Breast epithelium (tissue), 4 donors: ENCODE data around the gene CDH6. TPM values are rescaled to one million over a fixed set of nuclear protein-coding genes. Genes with fewer than 3 reads are reported as not detected.

Source experiments
- DNase-seq, 2 donors: peaks; one replicate each; pipeline ENCODE4 v3.0.0-alpha.2; 2019; ENCODE audit warnings: low spot score in 2 of 2
- H3K27ac ChIP-seq, 2 donors: fragments of 200-600 bp; sonication (generic) in 1 of 2; one replicate each; pipeline ENCODE4 v1.5.1; 2016 to 2019; ENCODE audit warnings: mild to moderate bottlenecking in 1 of 2
- H3K27me3 ChIP-seq, 2 donors: fragments of 200-600 bp; sonication (generic) in 1 of 2; one replicate each; pipeline versions ENCODE4 v1.5.1 to v1.6.0; 2017 to 2019; ENCODE audit warnings: control low read depth in 1 of 2, mild to moderate bottlenecking in 1 of 2
- H3K36me3 ChIP-seq: fragments of 200-600 bp; one replicate; pipeline ENCODE4 v1.5.1; 2019
- H3K4me1 ChIP-seq, 2 donors: fragments of 200-600 bp; sonication (generic); one replicate each; pipeline ENCODE4 v1.5.1; 2016 to 2019; ENCODE audit warnings: control low read depth in 1 of 2
- H3K4me3 ChIP-seq, 3 donors: fragments of 200-600 bp; sonication (generic); 1 replicate in 2 of 3; 2 replicates in 1 of 3; pipeline ENCODE4 v1.5.1; 2016 to 2019; ENCODE audit warnings: mild to moderate bottlenecking in 3 of 3, moderate library complexity in 2 of 3
- H3K9me3 ChIP-seq, 2 donors: fragments of 200-600 bp; sonication (generic) in 1 of 2; one replicate each; pipeline ENCODE4 v1.5.1; 2016 to 2019; ENCODE audit warnings: control low read depth in 1 of 2
- POLR2A ChIP-seq: fragments of 450-650 bp; IDR thresholded peaks from one replicate; pipeline ENCODE4 v1.6.1; 2016; ENCODE audit warnings: antibody characterized with exemption, mild to moderate bottlenecking, moderate library complexity
- POLR2AphosphoS5 ChIP-seq, 3 donors: sonication (generic); formaldehyde crosslinking; IDR thresholded peaks; one replicate each; pipeline ENCODE4 v1.6.1; 2017; ENCODE audit warnings: antibody characterized with exemption in 3 of 3
- intact Hi-C: fragments of 100-400 bp; cut with DNase I; formaldehyde crosslinking; loops from one replicate; pipeline ENCODE4 v1.15.1; 2023; ENCODE audit warnings: low total_unique reads
- total RNA-seq, 3 donors: library from RNA; depleted of rRNA; stranded (reverse); fragments of >200 nt; gene quantifications; one replicate each; pipeline ENCODE4 v1.1.0, GENCODE V29; 2016
- TF ChIP-seq, protein P1 (sequence below), 3 donors: fragments of 450-650 bp; IDR thresholded peaks; one replicate each; pipeline ENCODE4 v1.5.1; 2016 to 2017; ENCODE audit warnings: antibody characterized with exemption in 3 of 3, mild to moderate bottlenecking in 3 of 3, moderate library complexity in 3 of 3

CDH6 gene
- total RNA-seq, 3 donors from 2014 or later = 1.4 to 4.8 (median 3.9) TPM

DNA sequence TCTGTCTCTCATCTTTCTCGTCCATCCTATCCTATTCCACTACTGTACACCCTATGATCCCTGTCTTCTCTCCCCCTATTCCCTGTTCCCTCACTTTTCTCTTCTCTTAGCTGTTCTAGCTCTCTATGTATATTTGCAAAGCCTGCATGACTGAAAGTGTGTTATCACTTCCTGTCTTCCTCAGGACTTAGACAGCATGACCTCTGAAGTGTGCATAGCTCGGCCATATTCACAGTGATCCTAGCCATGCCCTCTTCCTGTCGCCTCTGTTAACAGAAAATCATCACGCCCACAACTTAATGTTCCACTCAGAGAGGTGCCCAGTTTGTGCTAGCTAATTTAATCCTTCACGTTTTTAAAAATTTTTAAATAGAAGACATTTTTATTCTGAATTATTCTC is 35.8 kb upstream of the CDH6 start:
- H3K36me3 ChIP-seq = no peaks in the 10 kb centered on the region
- H3K4me3 ChIP-seq = no peak overlapping the region
- intact Hi-C loops = no loop called here
- no peaks in the 10 kb centered on the region for H3K4me1 ChIP-seq
- DNase-seq = no peak
- no peak overlapping the region for H3K27ac ChIP-seq
- H3K9me3 ChIP-seq = no peaks in the 10 kb centered on the region
- TF ChIP-seq, protein P1, sequence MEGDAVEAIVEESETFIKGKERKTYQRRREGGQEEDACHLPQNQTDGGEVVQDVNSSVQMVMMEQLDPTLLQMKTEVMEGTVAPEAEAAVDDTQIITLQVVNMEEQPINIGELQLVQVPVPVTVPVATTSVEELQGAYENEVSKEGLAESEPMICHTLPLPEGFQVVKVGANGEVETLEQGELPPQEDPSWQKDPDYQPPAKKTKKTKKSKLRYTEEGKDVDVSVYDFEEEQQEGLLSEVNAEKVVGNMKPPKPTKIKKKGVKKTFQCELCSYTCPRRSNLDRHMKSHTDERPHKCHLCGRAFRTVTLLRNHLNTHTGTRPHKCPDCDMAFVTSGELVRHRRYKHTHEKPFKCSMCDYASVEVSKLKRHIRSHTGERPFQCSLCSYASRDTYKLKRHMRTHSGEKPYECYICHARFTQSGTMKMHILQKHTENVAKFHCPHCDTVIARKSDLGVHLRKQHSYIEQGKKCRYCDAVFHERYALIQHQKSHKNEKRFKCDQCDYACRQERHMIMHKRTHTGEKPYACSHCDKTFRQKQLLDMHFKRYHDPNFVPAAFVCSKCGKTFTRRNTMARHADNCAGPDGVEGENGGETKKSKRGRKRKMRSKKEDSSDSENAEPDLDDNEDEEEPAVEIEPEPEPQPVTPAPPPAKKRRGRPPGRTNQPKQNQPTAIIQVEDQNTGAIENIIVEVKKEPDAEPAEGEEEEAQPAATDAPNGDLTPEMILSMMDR (IDR thresholded peaks at IDR 0.05) = no peak
- peaks cover 0 to 3% of the 10 kb centered on the region in 2 donors for H3K27me3 ChIP-seq

DNA sequence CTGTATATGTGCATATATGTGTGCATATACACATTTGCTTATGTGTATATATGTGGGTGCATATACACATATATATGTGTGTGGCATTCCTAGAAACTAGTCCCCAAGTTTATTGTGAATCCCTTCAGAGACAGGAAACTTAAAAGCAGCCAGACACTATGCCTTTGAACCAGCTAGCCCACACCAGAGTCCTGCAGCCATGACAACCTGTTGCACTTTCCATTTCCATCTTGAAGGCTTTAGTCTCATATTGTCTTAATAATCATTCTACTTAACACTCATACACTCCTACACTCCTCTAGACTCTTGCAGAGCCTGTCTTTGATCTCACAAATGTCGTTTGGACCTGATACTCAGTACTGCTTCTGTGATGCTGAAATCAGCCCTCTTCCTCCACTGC is 34.8 kb upstream of the CDH6 start:
- no peak overlapping the region for H3K4me3 ChIP-seq
- DNase-seq = no peak
- intact Hi-C loops = no loop called here
- TF ChIP-seq, protein P1 (IDR thresholded peaks at IDR 0.05) = no peak
- TF ChIP-seq POLR2A (no peak), POLR2AphosphoS5 (IDR thresholded peaks at IDR 0.05) (no peak)
- H3K27ac ChIP-seq = no peak overlapping the region
- H3K4me1 ChIP-seq = no peaks in the 10 kb centered on the region
- H3K27me3 ChIP-seq = peaks cover 0 to 3% of the 10 kb centered on the region in 2 donors
- no peaks in the 10 kb centered on the region for H3K36me3 ChIP-seq
- no peaks in the 10 kb centered on the region for H3K9me3 ChIP-seq

DNA sequence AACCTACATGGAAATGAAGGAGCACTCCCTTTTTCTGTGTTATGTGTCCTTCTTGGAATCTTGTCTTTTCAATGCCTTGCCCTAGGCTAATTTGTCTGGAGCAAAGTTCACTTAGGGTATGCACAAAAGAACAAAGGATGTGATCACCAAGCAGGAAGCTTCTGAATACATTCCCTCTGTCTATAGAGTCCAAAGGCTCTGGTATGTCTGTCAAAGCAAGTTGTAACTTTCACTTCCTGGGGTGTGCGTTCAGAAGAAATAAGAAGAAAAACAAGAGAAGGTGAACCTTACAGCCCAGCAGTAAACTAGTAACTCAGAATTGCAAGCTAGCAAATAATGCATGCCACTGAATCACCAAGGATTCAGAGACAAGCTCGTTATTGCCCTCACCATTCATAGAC is 31.7 kb upstream of the CDH6 start:
- intact Hi-C loops = no loop called here
- no peaks in the 10 kb centered on the region for H3K27me3 ChIP-seq
- TF ChIP-seq POLR2A = no peak

DNA sequence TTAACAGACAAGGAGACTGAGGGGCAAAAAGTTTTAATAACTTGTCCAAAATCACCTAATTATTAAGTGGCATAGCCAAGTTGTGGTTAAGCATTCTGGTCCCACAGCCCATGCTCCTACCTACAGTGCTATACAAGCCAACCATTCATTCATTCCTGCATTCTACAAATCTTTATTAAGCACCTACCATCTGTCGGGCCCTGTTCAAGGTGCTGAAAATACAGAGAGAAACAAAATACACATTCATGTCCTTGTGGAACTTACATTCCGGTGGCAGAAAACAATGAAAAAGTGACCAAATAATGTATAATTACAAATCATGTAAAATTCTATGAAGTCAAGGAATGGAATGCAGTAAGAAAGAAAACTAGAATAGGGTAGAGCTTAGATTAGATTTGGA is 27.8 kb upstream of the CDH6 start:
- Histone ChIP-seq H3K4me3 (no peak overlapping the region), H3K27ac (no peak overlapping the region), H3K9me3 (no peaks in the 10 kb centered on the region), H3K36me3 (no peaks in the 10 kb centered on the region), H3K4me1 (no peaks in the 10 kb centered on the region), H3K27me3 (no peaks in the 10 kb centered on the region)
- DNase-seq = no peak
- TF ChIP-seq, protein P1 (IDR thresholded peaks at IDR 0.05) = no peak
- TF ChIP-seq POLR2AphosphoS5 (IDR thresholded peaks at IDR 0.05) (no peak), POLR2A (no peak)
- intact Hi-C loops = no loop called here

More for the DNA sequence above, 31.7 kb upstream of the CDH6 start:
- H3K9me3 ChIP-seq = no peaks in the 10 kb centered on the region
- H3K4me3 ChIP-seq = no peak overlapping the region
- no peaks in the 10 kb centered on the region for H3K36me3 ChIP-seq
- DNase-seq = no peak
- no peak overlapping the region for H3K27ac ChIP-seq
- H3K4me1 ChIP-seq = no peaks in the 10 kb centered on the region

DNA sequence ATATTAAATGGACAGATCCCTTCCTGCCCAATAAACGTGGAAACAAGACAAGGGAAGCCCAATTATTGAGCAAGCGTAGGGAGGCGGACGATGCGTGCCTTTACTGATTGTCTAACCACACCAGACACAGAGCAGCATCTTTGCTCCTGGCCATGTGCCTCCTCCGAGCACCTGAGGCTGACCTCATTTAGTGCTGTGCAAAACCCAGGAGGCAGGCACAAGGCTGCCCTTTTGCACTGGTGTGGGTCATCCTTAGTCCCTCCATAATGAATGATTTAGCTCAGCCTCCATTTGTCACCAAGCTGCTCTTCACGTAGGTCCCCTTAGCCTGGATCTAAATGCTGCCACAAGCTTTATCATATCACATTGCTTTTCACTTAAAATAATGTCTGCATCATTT is 24.1 kb upstream of the CDH6 start:
- H3K27me3 ChIP-seq = no peaks in the 10 kb centered on the region
- no peaks in the 10 kb centered on the region for H3K4me1 ChIP-seq
- H3K27ac ChIP-seq = no peak overlapping the region
- H3K4me3 ChIP-seq = no peak overlapping the region
- intact Hi-C loops = no loop called here
- H3K36me3 ChIP-seq = no peaks in the 10 kb centered on the region
- TF ChIP-seq, protein P1 (IDR thresholded peaks at IDR 0.05) = no peak
- no peak for TF ChIP-seq POLR2A
- TF ChIP-seq POLR2AphosphoS5 (IDR thresholded peaks at IDR 0.05) = no peak
- DNase-seq = no peak
- no peaks in the 10 kb centered on the region for H3K9me3 ChIP-seq

DNA sequence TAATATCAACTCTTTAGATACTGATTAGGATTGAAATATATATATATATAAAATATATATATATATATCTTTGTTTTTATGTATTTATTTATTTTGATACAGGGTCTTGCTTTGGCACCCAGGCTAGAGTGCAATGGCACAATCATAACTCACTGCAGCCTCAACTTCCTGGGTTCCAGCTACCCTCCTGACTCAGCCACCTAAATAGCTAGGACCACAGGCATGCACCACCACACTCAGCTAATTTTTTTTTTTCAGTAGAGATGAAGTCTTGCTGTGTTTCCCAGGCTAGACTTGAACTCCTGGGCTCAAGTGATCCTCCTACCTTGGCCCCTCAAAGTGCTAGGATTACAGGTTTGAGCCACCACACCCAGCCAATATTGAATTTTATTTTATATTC is 20.6 kb upstream of the CDH6 start:
- no peaks in the 10 kb centered on the region for H3K27me3 ChIP-seq
- intact Hi-C loops = no loop called here

More for the DNA sequence above, 20.6 kb upstream of the CDH6 start:
- Histone ChIP-seq H3K9me3 (no peaks in the 10 kb centered on the region), H3K27ac (no peak overlapping the region), H3K36me3 (no peaks in the 10 kb centered on the region), H3K4me1 (no peaks in the 10 kb centered on the region), H3K4me3 (no peak overlapping the region)
- no peak for DNase-seq
- no peak for TF ChIP-seq POLR2A
- TF ChIP-seq, protein P1 (IDR thresholded peaks at IDR 0.05) = no peak
